ENCODE data around the gene TLE3.

The TLE3 gene

GRCh38 chr15:70031713-70032112, 66.0 kb downstream of the TLE3 start:
- TF ChIP-seq, protein P1, sequence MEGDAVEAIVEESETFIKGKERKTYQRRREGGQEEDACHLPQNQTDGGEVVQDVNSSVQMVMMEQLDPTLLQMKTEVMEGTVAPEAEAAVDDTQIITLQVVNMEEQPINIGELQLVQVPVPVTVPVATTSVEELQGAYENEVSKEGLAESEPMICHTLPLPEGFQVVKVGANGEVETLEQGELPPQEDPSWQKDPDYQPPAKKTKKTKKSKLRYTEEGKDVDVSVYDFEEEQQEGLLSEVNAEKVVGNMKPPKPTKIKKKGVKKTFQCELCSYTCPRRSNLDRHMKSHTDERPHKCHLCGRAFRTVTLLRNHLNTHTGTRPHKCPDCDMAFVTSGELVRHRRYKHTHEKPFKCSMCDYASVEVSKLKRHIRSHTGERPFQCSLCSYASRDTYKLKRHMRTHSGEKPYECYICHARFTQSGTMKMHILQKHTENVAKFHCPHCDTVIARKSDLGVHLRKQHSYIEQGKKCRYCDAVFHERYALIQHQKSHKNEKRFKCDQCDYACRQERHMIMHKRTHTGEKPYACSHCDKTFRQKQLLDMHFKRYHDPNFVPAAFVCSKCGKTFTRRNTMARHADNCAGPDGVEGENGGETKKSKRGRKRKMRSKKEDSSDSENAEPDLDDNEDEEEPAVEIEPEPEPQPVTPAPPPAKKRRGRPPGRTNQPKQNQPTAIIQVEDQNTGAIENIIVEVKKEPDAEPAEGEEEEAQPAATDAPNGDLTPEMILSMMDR (IDR thresholded peaks at IDR 0.05; ENCODE audit: extremely low read depth, insufficient read depth, missing control alignments) = no peak
- DNase-seq (ENCODE audit: low spot score) = no peak
- in situ Hi-C loops (cut with MboI; ENCODE audit: low pct_unique_long_range_greater_than_20kb, low sequenced_read_pairs, unreplicated experiment) = no loop called here

- in situ Hi-C loops (cut with MboI; ENCODE audit: low pct_unique_long_range_greater_than_20kb, low sequenced_read_pairs, unreplicated experiment) = no loop called here
- TF ChIP-seq, protein P1 (IDR thresholded peaks at IDR 0.05; ENCODE audit: extremely low read depth, insufficient read depth, missing control alignments) = no peak
- no peak for DNase-seq (ENCODE audit: low spot score)
Observed at GRCh38 chr15:70031261-70031660, 66.5 kb downstream of the TLE3 start.

GRCh38 chr15:70030851-70031250, 66.9 kb downstream of the TLE3 start:
- DNase-seq (ENCODE audit: low spot score) = no peak
- in situ Hi-C loops (cut with MboI; ENCODE audit: low pct_unique_long_range_greater_than_20kb, low sequenced_read_pairs, unreplicated experiment) = no loop called here

DNA sequence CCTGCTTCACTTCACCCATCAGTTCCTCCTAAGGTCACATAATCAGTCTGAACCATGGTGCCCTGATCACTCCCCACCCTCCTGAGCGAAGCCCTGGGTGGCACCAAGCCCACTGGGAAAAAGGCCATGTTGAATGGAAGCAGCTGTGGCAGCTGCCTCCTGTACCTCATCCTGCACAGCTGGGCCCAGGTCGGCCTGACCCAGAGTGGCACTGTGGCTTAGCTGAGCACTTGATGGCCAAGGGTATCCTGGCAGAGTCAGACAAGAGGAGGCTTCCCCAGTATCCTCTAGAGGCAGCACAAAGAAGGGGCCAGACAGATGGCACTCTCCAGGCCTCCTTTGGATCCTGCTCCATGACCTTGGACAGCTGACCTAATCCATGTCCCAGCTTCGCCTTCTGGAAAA, 68.4 kb downstream of the TLE3 start:
- TF ChIP-seq, protein P1 (IDR thresholded peaks at IDR 0.05; ENCODE audit: extremely low read depth, insufficient read depth, missing control alignments) = no peak
- in situ Hi-C loops (cut with MboI; ENCODE audit: low pct_unique_long_range_greater_than_20kb, low sequenced_read_pairs, unreplicated experiment) = no loop called here
- no peak for DNase-seq (ENCODE audit: low spot score)

More at GRCh38 chr15:70030851-70031250, 66.9 kb downstream of the TLE3 start:
- TF ChIP-seq, protein P1 (IDR thresholded peaks at IDR 0.05; ENCODE audit: extremely low read depth, insufficient read depth, missing control alignments) = no peak

DNA sequence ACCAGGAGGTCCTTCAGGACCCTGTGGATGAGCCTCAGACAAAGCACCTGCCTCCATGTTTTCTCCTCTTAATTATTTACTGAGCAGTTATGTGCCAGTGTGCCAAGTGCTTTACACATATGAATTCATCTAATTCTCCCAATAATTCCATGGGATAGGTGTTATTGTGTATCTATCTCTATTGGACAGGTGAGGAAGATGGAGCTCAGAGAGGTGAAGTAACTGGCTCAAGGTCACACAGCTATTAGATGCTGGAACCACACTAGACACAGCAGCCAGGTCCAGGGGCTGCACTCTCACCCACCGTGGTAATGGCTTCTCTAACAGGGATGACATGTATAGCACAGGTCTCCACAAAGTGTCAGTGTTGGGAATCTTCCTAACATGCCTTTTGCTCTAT, 70.2 kb downstream of the TLE3 start:
- TF ChIP-seq, protein P1 (IDR thresholded peaks at IDR 0.05; ENCODE audit: extremely low read depth, insufficient read depth, missing control alignments) = no peak
- DNase-seq (ENCODE audit: low spot score) = no peak
- in situ Hi-C loops (cut with MboI; ENCODE audit: low pct_unique_long_range_greater_than_20kb, low sequenced_read_pairs, unreplicated experiment) = no loop called here

- TF ChIP-seq, protein P1 (IDR thresholded peaks at IDR 0.05; ENCODE audit: extremely low read depth, insufficient read depth, missing control alignments) = no peak
- no peak for DNase-seq (ENCODE audit: low spot score)
- in situ Hi-C loops (cut with MboI; ENCODE audit: low pct_unique_long_range_greater_than_20kb, low sequenced_read_pairs, unreplicated experiment) = no loop called here
Observed at GRCh38 chr15:70026991-70027390, 70.7 kb downstream of the TLE3 start.
